Frontal cortex (tissue), 4 donors: ENCODE results near the gene CEP104. TPM values are rescaled to one million over a fixed set of nuclear protein-coding genes. Genes with fewer than 3 reads are reported as not detected.

Experiments
- DNase-seq, 2 donors: peaks; one replicate each; pipeline ENCODE4 v3.0.0; 2012; ENCODE audit warnings: low spot score in 2 of 2
- FAIRE-seq: peaks from 2 replicates; lab custom pipeline; 2012; peaks lifted over from hg19 to GRCh38; lab: Jason Lieb, UNC
- total RNA-seq: library from RNA; depleted of rRNA; stranded (reverse); fragments of >200 nt; gene quantifications from one replicate; pipeline ENCODE4 v1.2.3, GENCODE V29; 2014
- donor health status: control.
- donor health status: control.
- donor health status: control.

CEP104 gene
- total RNA-seq, 1 donor from 2014 or later, result 21.6 TPM

DNA sequence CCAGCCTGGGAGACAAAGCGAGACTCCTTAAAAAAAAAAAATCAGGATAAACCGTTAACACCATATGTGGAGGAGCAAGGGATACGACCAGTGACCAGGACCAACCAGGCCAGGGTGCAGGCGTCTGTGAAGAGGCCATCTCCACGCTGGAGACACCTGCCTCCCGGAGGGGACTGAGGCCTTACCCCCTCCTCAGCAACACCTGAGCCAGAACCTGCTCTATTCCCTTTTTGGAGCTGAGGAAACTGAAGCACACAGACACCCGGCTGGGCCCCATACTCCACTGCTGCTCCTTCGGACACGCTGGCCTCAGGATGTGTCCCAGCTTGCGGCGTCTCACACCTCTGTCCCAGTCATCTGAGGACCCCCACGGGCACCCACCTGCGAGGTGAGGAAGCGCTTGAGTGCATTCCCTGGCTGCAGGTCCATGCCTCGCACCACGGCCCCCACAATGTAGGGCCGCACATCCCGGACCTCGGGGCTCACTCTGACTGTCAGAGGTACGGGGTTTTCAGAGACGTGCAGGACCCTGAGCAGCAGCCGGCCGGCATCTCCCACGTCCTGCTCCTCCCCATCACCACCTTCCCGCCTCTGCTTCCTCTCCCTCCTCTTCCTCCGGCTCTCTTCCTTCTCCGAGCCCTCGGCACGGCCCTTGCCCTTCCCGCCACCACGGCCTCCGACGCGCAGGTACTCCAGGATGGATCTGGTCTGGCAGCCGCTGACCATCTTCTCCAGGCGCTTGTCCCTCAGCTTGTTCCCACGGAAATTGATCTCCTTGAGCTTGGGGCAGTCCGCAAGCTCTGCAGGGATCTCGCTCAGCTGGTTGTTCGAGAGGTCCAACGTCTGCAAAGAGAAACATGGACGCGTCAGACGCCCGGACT is 70.3 kb downstream of the CEP104 start:
- peak in 1 of 2 donors; percentile 9 for DNase-seq
- FAIRE-seq, result no peak

DNA sequence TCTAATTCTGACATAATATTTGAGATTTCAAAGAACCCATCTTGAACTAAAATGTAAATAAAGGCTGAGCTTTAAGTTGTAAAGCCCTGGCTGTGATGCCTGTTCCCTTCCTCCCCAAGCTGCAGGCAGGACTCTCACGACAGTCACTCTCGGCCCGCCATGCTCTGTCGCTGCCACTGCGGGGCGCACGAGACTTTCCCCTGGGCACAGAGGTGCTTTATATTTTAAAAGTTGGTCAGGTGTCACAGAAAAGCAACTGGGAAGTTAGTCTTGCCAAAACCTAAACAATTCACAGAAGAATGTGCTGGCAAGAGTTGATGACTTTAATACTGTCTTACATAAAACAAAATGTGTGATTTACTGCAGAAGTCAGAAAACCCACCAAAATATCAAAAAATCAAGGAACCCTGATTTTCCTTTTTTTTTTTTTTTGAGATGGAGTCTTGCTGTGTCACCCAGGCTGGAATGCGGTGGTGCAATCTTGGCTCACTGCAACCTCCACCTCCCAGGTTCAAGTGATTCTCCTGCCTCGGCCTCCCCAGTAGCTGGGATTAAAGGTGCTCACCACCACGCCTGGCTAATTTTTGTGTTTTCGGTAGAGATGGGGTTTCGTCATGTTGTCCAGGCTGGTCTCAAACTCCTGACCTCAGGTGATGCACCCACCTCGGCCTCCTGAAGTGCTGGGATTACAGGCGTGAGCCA is 71.4 kb downstream of the CEP104 start:
- peak in 1 of 2 donors; percentile 19 for DNase-seq
- FAIRE-seq, result no peak

DNA sequence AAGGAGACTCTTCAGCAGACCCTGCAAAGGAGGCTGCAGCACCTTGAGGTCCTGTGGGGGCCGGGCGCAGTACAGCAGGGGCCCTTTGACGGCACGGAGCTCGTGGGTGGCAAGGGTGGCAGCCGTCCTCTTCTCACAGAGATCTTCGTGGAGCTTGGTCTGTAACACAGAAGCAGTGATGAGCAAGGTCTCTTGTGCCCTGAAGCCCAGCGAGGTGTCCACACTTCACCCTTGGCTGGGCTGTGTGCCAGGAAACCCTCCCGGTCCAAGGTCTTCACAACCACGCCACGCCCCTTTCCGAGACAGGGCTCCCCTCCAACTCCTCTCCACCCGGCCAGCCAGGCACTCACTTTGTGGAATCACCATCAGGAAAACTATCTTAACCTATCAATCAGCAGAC is 72.0 kb downstream of the CEP104 start:
- DNase-seq, result peak in 1 of 2 donors; percentile 10
- FAIRE-seq, result no peak

GRCh38 chr1:3783651-3784474 is 73.1 kb downstream of the CEP104 start:
- no peak for DNase-seq
- FAIRE-seq, result no peak

GRCh38 chr1:3780901-3781300 is 76.1 kb downstream of the CEP104 start:
- DNase-seq, result no peak
- FAIRE-seq, result no peak

DNA sequence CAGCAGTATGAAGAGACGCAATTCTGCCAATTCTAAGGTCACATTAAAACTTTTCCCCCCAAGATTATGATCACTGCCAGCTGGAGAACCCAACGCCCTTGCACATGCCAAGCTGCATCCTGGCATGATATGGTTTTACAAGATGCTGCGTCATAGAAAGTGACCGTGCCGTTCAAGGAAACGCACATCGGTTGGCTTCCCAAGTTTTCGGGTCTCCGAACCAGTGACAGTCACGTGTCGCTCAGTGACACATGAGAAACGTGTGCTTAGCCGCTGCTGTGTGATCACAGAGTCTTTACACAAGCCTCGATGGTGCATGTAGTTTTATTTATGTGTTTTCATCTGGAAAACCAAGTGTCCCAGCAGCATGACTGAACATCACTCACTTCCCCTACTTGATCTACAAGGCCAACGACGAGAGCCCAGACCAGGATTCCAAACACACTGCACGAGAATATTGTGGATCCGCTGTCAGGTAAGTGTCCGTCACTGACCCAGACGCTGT is 77.0 kb downstream of the CEP104 start:
- FAIRE-seq, result no peak
- no peak for DNase-seq

DNA sequence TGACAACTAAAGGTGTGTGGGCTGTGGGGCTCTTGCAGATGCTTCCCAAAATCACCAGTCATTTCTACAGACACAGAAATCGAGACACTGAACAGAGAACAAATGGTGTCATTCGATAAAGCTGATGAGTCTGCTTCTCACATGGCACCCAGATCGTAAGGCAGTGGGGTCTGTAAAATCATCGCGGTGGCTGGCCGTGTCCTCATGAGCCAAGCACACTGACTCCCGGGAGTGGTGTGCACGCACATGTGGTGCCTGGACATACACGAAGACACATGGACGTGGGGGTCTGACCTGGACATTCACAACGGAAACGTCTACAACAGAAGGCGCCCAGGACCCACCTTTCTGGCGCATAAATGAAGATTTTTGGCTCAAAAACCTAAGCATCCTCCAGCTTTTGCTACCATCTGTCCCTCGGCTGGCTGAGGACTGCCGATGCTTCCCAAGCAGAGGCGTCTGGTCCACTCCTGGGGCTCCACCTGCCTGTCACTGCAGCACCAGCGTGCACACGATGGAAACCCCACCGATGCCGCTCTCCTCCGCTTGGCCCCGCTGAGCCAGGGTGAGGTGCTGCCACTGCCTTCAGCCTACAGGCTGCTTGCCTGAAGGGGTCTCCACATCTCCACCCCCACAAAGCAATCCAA is 77.6 kb downstream of the CEP104 start:
- no peak for FAIRE-seq
- DNase-seq, result no peak

DNA sequence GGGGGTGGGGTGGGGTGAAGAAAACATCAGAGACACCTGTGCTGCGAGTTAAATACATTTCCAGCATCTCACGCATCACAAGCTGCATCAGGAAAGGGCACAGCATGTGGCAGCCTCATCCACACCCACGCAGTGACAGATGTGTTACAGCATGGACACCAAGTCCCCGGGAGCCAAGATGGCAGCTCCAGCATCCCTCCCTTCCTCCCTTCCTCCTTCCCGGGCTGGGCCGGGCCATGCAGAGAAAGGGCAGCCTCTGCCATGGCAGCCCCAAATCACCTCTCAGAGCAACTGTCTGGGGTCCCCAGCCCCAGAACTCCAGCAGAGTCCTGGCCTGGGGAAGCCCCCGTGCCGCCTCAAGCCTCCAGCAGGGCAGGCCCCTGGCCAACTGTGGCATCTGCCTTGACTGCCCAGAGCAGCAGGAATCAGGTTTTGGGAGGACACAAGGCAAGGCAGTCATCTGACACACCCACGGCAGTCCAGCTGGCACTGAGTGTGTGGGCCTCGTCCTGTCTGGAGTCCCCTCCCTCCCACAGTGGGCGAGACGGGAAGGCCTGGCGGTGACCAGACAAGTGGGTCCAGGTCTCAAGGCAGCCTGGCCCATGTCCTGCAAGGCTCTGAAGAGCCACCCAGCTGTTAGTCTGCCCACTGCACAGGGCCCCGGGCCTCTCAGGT is 78.3 kb downstream of the CEP104 start:
- no peak for FAIRE-seq
- DNase-seq, result no peak

DNA sequence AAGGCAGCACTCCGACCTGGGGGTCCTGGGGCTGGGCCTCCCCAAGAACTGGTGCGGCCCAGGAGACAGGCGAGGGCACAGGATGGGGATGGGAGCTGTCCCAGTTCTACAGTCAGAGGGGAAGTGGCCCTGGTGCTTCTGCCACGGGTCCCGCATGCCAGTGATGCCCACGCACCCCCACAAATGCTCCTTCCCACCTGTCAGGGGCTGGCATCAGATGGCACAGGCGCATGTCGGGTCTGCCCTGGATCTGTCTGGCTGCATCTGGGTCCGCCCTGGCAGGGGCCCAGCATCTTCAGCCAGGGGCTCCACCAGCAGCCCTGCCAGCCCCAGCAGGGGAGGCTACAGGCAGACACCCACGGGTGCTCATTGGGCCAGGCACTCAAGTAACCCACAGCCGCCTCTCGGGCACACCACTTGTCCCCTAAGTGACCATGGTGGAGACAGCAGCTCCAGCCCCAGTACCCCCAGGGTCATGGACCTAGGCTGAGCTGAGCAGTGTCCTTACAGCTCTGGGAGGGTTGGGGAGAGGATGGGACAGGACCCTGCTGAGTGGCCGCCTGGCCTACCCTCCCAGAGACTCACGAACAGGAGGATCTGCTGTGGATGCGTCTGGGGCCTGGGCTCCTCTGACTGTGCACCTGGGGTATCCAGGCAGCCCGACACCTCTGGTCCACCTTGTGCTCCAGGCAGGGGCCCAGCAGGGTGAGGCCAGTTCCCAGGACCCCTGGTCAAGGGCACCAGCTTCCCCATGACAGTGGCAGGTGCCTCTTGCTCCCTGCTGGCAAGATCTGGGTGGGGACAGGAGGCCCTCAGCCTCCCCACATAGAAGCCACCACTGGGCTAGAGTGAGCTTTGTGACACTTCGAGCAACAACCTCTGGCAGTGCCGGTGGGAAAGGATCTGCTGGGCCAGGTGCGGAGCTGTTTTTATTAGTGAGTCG is 79.1 kb downstream of the CEP104 start:
- FAIRE-seq, result no peak
- no peak for DNase-seq

DNA sequence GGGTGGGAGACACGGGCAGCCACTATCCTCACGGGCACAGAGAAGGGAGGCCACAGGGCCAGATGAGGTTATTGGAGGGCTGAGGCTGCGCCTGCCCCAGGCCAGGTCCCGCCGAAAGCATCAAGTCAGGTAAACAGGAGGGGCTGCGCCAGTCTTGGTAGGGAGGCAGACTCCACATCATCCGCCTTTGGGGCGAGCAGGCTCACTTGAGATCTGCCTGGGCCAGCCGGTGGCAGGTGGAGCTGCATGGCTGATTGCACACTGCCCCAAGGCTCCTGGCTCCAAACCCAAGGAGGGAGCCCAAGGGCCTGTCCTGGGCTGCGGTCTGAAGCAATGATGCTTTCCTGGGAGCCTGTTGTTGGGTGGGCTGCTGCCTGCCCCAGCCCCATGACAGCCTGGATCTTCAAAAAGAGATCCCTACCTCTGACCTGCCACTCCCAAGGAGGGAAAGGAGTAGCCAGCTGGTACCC is 79.9 kb downstream of the CEP104 start:
- FAIRE-seq (no peak), DNase-seq (no peak)

GRCh38 chr1:3776231-3776961 is 80.6 kb downstream of the CEP104 start:
- DNase-seq, result no peak
- no peak for FAIRE-seq

DNA sequence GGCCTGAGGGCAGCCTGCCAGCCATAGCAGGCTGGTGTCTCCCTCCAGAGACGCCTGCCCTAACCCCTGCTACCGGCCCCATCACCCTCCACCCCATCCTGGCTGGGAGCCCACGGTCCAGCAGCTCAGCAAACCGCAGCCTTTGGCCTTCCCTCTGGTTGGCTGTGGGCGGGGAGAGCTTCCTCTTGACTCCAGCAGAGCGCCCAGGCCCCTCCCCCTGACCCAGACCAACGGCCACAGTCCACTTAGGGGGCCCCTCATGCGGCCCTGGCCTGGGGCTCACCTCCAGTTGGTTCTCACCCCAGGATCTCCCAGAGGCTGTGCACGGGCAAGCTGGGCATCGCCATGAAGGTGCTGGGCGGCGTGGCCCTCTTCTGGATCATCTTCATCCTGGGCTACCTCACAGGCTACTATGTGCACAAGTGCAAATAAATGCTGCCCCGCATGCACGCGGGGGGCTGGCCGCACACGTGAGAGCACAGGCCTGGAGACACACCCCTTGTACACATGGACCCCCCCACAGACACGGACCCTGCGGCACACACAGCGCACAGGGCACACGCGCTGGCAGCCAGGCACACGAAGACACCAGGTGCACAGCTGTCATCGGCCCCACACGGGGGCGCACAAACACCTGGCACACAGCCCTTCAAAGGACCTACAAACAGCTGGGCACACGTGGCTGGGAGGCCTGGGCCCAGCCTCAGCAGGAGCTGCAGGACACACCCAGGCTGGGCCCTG is 81.4 kb downstream of the CEP104 start:
- DNase-seq (peak in 1 of 2 donors; percentile 63), FAIRE-seq (no peak)

DNA sequence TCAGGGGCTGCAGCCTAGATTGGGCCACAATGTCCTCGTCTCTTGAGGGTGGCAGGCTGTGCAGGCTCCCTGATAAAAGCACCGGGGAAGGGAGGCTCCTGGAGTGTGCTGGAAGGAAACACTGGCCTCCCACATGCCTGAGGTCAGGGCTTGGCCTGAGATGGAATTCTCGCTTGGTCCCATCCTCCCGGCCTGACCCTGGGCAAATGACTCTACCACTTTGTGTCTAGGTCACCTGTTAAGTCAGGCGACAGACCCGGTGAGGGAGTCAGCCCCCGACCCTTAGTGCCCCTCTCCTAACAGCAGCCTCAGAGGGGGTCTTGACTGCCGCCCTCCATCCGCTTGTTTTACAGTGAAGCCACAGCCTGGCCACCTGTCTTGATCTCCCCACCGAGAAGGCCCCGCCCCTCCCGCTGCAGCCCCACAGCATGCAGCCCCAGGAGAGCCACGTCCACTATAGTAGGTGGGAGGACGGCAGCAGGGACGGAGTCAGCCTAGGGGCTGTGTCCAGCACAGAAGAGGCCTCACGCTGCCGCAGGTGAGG is 82.0 kb downstream of the CEP104 start:
- no peak for FAIRE-seq
- no peak for DNase-seq

DNA sequence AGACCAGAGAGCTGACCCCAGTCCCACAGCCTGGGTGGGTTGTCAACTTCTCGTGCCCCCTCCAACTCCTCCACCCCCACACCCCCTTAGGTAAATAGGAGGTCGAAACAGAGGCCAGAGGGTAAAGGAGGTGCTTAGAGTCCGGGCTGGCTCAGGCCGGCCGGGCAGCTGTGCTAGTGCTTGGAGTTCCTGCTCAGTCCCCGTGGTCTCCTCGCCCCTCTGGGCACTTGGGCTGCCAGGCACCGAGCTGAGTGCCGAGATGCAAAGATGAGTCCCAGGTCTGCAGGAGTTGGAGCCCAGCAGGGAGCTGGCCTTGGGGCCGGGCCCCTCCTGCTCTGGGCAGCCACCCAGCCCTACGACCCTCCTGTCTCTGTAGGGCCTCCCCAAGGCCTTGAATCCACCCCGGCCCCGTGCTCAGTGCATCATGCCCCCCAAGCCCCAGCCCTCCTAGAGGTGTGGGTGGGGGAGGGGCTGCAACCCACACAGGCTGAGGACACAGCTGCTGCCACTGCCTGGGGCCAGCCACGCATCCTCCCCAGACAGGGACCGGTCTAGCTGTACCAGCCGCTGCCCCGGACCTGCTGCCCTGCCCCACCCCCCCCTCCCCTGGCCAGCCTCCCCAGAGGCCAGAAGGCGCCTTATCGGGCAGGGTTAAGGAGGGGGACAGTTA is 82.6 kb downstream of the CEP104 start:
- DNase-seq (no peak), FAIRE-seq (no peak)

DNA sequence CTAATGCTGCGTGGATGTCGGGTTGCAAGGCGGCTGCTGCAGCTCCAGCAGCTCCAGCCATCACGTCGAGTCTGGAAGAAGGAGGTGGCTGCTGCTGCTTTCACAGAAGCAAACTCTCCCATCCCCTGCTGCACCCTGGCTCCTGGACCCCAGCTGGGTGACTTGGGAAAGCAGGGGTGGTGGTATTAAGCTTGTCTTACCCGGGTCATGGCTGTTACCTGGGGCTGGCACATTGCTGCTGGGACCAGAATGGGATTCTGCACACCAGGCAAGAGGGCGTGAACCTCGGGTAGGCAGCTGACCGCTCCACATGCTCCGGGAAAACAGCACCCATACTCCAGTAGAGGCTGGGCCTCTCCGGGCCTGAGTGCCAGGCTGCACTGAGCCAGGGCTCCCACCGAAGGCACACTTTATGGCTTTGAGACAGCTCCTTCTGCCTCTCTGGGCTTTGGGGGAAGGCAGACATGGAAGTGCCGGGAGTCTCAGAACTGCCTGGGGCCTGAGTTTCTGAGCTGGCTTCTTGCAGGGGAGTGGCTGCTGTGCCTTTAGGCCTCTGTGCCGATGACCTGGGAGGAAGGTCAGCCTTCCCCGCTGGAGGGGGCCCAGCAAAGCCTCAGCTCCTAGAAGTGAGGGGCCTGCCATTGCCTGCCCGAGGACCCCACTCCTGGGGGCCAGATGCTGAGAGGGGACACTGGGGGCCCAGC is 83.3 kb downstream of the CEP104 start:
- no peak for FAIRE-seq
- no peak for DNase-seq
